HG02943 (cell line): ENCODE measurements around the gene PDE4A.

Experiments
- ATAC-seq: cut with Tn5 transposase; IDR thresholded peaks from one replicate; pipeline ENCODE4 v1.9.1; 2021; ENCODE audit warnings: mild to moderate bottlenecking, low read depth, moderate library complexity; ENCODE audit not compliant: unreplicated experiment

PDE4A gene

DNA sequence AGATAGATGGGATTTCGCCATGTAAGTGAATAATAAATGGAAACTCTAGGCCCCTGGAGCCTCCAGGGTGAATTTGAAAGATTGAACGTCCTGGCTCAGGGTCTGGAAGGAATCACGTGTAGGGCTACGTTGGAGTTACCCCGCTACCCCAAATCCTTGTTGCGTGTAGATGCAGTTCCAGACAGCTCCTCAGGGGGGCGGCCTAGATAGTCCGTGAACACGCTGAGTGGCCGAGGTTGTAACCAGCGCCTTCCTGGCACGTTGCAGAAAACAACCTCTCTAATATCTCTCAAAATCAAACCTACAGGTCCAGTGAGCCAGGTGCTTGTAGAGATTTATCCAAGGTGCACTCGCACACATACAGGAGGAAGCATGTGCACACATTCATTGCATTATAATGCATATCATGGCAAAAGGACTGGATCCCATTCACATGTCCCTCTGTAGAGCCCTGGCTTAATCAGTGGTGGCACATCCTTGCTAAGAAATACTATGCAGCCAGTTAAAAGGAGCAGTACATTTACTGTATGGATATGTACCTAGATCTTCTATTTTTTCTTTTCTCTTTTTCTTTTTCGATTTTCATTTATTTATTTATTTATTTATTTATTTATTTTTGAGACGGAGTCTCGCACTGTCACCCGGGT is 85.4 kb downstream of the PDE4A start:
- ATAC-seq = no peak

DNA sequence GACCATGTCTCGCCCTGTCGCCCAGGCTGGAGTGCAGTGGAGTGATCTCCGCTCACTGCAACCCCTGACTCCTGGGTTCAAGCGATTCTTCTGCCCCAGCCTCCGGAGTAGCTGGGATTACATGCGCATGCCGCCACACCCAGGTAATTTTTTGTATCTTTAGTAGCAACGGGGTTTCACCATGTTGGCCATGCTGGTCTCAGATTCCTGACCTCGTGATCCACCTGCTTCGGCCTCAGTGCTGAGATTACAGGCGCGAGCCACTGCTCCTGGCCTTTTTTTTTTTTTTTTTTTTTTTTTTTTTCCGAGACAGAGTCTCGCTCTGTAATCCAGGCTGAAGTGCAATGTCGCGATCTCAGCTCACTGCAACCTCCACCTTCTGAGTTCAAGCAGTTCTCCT is 87.7 kb downstream of the PDE4A start:
- ATAC-seq = no peak

DNA sequence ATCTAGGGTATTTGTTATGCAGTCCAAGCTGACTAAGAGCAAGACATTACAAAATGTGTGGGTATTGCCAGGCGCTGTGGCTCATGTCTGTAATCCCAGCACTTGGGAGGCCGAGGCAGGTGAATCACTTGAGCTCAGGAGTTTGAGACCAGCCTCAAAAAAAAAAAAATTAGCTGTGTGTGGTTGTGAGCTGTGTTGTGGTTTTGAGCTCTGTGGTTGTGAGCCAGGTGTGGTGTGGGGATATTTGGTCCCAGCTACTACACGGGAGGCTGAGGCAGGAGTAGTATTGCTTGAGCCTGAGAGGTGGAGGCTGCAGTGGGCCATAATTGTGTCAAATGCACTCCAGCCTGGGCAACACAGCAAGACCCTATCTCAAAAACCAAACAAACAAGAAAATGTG is 88.4 kb downstream of the PDE4A start:
- ATAC-seq = no peak

DNA sequence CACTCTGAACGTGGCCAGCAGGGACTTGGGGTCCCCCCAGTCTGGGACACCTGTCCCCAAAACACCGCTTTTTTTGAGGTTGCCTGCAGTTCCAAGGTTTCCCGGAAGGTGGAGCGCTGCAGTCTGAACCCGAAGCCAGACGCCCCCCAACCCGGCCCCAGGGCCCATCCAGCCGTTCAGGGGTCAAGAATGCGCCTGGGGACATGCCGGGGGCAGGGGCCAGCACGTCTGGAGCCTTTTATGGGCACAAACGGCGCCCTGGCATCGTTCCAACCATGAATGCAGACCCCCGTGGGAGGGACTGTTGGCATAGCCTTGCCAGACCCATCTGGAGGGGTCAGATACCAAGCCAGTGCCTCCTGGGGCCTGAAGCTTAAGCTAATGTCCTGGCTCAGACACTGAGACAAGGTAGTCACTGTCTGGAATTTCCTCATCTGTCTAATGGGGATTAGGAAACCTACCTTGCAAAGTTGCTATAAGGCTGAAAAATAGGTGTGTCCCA is 90.0 kb downstream of the PDE4A start:
- no peak for ATAC-seq

DNA sequence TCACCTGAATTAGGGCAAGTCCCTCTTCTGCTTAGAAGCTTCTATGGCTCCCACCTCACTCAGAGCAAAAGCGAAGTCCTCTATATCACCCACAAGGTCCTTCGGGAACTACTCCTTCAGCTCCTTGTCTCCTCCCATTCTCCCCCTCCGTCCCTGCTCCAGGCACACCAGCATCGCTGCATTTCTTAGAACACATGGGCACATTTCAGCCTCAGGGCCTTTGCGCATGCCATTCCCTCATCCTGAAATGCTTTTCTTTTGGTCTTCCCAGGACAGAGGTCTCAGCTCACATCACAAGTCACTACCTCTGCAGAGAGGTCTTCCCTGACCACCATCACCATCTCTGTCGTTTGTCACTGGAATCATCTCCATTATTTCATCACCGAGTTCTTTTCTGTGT is 92.9 kb downstream of the PDE4A start:
- ATAC-seq = no peak

DNA sequence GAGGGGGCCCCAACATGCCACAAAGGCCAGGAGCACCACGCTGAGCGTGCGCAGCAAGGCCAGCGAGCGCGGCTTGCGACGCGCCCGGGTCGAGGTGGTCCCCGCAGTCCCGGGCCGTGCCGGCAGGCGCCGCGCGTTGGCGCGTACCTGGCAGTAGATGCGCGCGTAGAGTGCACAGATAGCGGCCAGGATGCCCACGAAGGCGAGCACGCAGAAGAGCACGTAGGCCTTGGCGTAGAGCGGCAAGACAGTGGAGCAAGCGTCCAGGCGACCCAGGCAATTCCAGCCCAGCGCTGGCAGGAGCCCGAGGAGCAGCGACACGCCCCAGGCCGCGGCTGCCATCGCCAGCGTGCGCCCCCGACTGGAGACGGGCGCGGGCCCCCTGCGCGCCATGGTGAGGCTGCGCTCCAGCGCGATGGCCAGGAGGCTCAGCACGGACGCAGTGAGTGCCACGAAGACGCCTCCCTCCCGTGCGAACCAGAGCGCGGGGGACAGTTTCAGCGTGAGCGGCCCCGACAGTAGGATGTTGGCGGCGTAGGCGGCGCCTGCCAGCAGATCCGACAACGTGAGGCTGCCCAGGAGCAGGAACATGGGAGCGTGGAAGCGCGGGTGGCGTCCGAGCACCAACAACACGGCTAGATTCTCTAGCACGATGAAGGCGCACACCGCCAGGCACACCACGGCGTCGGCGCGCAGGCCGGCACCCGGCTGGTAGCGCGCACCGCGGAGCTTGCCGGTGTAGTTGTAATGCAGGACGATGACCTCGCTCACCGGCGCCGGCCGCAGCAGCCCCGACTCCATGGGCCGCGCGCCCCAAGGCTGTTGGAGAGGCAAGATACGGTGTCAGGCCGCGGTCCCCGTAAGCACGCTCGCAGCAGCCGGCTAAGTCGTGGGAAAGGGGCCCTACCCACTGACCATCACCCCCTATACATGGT is 94.1 kb downstream of the PDE4A start:
- ATAC-seq = no peak

DNA sequence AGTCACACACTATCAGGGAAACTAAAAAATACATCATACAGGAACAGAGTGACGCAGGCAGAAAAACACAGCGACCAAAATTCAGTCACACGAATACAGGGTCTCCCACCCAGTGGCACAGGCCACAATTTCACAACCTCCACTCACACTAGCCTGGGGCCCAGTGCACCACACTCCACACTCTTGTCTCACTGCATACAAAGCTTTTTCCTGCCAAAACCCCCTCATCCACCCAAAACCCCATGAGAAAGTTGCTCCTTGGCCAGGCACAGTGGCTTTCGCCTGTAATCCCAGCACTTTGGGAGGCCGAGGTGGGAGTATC is 95.7 kb downstream of the PDE4A start:
- no peak for ATAC-seq

DNA sequence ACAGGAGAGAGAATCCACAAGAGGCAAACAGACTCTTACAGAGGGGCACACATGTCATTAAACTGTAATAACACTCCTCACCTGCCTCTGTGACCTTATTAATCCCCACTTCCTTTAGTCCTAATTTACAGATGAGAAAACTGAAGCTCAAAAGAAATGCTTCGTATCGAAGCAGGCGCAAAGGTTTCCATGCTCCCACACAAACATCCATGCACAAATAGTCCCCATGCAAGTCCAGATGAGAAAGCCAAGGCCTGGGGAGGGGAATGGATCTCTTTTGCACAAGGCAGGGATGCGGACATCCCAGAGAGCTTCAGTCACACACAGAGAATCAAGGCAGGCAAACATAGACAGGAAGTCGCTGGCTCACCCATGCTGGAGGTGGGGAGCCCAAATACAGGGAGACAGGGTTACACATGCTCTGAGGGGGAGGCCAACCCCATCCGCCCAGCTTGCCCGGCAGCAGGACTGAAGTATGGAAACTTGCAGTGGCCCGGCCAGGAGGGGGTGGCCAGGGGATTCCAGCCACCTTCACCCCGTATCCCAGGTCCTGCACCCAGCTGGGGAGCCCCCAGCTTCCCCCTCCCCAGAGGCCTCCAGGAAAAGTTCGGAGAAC is 96.4 kb downstream of the PDE4A start:
- ATAC-seq = no peak

DNA sequence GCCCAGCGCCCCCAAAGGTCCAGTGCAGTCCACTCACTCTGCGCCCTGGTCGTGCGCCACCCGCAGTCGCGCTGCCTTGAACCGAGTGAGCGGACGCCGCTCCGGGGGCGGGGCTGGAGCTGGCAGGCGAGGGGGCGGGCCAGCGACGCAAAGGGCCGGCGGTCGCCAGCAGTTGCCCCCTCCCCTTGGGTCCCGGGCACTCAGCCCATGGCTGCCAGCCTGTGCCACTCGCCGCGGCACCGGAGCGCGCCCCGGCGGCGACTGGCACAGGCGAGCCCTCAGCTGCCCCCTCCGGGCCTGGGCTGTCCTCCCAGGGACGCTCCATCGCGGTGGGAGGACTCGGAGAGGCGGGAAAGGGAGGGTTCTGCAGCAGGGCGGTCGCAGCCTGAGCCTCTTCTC is 97.0 kb downstream of the PDE4A start, which contains the start of gene S1PR5:
S1PR5 (minus strand) TSS at position 87 of the 399 bp plus-strand sequence. CDS start 2,436 bp downstream, outside the sequence.
- no peak for ATAC-seq

DNA sequence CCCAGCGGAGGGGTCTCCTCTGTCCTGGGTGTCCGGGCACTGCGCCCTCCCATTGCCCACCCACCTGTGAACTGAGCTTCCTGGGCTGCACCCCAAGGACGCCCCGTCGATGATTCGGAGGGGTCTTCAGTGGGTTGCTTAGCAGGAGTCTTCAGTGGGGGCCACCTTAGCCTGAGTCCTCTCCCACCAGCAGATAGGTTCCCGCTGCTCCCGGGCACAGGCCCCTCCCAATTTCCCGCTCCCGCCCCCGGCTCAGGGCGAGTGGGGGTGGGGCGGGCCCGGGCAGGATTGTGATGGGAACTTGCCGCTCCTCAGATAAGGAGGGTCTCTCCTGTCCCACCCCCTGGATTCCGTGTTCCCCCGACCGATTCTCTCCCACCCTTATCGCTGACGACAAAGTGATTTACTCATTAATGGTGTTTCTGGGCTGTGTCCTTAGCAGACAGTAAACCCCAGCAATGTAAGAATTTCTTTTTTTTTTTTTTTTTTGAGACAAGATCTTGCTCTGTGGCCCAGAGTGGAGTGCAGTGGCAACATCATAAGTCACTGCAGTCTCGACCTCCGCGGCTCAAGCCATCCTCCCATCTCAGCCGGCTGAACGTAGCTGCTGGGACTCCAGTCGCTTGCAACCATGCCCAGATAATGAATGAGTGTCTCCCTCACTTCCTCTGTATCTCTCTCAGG is 97.6 kb downstream of the PDE4A start:
- ATAC-seq = no peak

DNA sequence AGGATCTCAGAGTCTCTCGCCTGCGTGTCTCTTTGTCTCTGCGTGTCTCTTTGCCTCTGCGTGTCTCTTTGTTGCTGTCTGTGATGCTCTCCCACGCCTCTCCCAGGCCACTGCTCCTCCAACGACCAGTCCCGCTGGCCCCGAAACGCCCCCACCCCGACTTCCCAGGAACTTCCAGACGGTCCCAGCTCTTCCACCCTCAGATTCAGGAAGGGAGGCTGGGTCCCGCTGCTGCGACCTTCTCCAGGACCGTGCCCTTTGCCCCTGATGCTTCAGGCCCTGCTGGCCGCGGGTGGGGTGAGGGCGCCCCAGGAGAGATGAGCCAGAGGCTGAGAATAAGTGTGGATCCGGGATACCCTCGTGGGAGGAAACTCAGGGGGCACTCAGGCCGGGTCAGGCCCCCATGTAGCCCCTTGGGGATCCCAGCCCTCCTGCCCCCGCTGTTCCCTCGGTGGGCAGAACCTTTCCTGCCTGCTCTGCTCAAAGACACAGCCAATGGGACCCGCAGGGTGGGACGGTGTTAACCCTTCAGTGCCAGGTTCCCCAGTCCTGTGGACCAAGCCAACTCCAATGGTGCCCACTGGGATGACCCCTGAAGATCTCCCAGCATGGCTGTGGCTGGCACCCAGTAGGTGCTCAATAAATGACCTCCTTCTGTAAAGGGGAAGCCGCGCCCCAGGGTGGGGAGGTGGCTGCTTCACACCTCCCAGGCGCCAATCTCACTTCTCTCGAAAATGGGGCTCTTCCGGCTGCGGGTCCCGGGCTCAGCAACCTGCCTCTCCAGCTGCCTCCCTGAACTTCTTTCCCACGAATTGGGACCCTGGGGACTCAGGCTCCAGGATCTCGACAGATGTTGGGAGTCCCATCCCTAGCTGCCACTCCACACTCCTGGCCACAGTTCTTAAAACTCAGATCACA is 98.4 kb downstream of the PDE4A start:
- no peak for ATAC-seq
